Measurements from ENCODE around the gene VRK2.
"Not testable (repeated sequence)": the region's sequence is repeated elsewhere in the genome, so short reads cannot be mapped to it uniquely, and the experiment has no call there.

VRK2 gene

DNA sequence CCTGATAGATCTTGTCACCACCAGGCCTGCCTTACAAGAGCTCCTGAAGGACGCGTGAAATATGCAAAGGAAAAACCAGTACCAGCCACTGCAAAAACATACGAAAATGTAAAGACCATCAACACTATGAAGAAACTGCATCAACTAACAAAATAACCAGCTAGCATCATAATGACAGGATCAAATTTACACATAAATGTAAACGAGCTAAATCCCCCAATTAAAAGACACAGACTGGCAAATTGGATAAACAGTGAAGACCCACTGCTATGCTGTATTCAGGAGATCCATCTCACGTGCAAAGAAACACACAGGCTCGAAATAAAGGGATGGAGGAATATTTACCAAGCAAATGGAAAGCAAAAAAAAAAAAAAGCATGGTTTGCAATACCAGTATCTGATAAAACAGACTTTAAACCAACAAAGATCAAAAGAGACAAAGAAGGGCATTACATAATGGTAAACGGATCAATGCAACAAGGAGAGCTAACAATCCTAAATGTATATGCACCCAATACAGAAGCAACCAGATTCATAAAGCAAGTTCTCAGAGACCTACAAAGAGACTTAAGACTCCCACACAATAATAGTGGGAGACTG, 123.8 kb downstream of the VRK2 start:
- DNase-seq: not testable (repeated sequence)

- DNase-seq: not testable (repeated sequence)
Measured at GRCh38 chr2:58171831-58172230, 125.2 kb downstream of the VRK2 start.

GRCh38 chr2:58177187-58177586, 130.6 kb downstream of the VRK2 start:
- DNase-seq: not testable (repeated sequence)

GRCh38 chr2:58180175-58180574, 133.6 kb downstream of the VRK2 start:
- DNase-seq: not testable (repeated sequence)

DNA sequence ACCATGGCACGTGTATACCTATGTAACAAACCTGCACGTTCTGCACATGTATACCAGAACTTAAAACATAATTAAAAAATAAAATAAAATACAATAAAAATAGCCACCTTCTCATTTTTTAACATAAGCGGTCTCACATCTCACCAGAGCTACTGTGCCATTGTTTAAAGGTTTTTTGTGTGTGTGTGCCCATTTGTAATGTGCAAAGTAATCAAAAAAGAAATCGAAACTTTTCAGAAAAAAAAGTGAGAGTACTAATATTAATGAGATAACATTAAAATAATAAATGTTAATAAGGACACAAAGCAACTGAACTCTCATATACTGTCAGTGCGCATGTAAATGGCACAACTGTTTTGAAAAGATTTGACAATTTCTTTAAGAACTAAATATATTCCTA, 134.0 kb downstream of the VRK2 start:
- no peak for DNase-seq

DNA sequence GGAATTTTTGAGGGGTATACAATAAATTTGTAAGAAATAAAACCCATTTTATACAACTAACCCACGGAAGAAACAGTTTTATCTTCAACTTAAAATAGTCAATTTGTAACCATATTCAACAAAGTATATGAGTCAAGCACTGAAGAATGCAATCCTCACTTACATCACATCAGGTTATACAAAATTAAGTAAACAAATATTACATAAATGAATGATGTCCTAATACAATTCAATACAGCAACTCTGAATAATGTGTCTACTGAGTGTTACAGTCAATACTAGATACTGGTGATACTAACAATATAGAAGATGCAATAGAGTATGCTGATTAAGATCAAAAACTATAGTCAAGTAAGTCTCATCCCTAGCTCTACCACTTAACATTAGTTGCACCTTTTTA, 135.9 kb downstream of the VRK2 start:
- no peak for DNase-seq

- DNase-seq: no peak
Measured at GRCh38 chr2:58186501-58186900, 139.9 kb downstream of the VRK2 start.

- DNase-seq: not testable (repeated sequence)
Measured at GRCh38 chr2:58187022-58187421, 140.4 kb downstream of the VRK2 start.

- DNase-seq: no peak
Measured at GRCh38 chr2:58194458-58194857, 147.9 kb downstream of the VRK2 start.

DNA sequence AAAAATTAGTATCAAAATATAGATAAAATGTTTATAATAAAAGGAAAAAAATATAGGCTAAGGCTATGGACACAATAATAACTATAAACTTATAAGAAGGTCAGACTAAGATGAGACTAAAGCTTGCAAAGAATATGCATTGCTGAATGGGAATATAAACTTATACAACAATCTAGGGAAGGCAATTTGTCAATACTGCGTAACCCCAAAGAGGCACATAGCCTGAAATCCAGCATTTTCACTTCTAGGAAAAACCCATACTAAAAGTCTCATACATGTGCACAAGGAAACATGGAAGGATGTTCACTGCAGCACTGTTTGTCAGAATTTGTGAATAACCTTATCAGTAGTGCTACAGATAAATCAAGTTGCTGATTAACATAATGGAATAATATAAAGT, 149.1 kb downstream of the VRK2 start:
- no peak for DNase-seq

- DNase-seq: no peak
Measured at GRCh38 chr2:58197894-58198293, 151.3 kb downstream of the VRK2 start.

GRCh38 chr2:58202404-58202803, 155.8 kb downstream of the VRK2 start:
- DNase-seq: no peak

DNA sequence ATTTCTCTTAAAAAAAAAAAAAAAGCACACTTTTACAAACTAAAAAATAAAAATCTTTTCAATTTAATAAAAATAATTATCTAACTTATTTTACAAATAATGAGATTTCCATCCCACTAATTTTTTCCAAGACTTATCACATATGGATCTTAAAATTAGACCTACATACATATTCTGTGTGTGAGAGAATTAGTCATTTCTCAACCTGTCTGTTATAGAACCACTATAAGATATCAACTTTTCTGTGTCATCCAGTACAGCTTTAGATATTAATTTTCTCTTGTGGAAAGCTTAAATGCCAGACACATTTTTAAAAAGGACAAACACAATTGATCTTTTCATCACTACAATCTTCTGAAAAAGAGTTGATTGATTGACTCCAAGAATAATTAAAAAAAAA, 156.4 kb downstream of the VRK2 start:
- DNase-seq: no peak

DNA sequence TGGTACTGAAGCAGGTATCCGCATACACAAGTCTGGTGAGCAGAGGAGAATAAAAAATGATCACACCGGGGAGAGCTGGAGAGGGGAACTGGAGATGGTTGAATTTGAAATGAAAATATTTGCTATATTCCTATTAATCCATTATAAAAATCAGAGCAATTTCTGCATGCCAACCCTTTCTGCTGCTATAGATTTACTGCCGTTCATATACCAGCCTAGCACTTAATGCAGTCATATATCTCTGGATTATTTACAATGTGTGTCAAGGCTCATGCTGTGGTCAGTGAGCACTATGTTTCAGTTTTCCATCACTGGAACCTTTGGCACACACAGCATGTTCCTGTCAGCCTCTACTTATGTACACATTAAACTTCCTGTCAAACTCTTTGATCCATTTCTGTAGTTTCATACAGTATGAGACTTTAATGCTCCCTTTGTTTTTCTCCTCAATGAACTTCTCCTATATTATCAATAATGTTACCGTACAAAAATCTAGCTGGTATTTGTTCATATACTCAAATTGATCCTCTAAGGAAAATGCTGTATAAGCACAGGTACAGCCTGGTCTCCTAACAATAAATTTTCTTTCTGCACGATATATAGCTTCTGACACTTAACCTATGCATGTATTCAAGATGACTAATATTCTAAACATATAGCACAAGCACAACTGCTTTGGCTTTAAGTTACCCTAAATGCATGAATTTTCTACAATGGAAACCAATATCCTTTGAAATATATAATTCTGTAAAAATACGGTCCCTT, 157.8 kb downstream of the VRK2 start:
- DNase-seq: no peak

DNA sequence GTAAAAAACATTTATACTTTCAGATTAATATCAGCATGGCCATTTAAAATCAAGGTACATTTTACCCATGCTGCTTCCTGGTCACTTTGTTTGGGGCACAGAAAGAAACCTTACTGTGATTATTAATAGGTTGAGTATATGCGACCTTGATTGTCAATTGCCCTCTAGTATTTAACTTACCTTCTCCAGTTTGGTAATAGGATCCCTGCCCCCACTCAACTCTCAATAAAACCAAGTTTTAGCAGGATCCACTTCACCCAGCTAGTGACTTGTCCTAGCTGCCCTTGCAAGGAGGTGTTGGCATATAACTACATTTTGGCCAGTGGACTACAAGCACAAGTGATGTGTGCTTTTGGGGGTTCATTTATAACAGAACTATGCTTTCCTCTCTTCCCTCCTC, 160.2 kb downstream of the VRK2 start:
- no peak for DNase-seq

DNA sequence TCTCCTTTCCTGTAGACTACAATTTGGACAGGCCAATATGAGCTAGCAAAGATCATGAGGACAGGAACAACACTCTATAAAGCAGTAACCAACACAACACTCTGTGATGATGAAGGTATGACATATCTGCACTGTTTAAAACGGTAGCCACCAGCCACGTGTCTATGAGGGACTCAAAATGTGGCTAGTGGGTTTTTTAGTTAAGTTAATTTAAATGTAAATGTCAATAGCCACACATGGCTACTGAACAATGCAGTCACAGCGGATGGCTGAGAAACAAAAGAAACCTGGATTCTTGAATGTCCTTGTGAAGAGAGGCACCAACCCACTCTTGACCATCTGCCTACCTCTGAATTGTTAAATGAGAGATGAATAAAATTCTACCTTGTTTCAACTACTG, 160.6 kb downstream of the VRK2 start:
- DNase-seq: no peak

All from NK-92 treated with Interleukin-12 subunit alpha and Interleukin-12 subunit beta, amount 100 ng/mL, for 24 hours (cell line).